Stimulated activated CD4-positive, alpha-beta T cell treated with anti-CD3 and anti-CD28 coated beads, Interleukin-4, amount 100 ng/mL, for 1 hour (primary cell): ENCODE data around the gene IMMP1L.

Source experiments
- DNase-seq: peaks from one replicate; pipeline ENCODE4 v3.0.0-alpha.2; 2020

IMMP1L gene

DNA sequence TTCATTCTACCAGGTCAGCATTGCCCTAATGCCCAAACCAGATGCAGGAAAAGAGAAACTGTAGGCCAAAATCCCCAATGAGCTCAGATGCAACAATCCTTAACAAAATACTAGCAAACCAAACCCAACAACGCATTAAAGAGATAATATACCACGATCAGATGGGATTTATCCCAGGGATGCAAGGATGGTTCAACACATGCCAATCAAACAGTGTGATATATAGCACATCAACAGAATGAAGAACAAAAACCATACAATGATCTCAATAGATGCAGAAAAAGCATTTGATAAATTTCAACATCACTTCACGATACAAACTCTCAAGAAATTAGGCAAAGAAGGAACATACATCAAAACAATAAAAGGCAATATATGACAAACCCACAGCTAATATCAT is 45.0 kb downstream of the IMMP1L start:
- DNase-seq, result no peak

DNA sequence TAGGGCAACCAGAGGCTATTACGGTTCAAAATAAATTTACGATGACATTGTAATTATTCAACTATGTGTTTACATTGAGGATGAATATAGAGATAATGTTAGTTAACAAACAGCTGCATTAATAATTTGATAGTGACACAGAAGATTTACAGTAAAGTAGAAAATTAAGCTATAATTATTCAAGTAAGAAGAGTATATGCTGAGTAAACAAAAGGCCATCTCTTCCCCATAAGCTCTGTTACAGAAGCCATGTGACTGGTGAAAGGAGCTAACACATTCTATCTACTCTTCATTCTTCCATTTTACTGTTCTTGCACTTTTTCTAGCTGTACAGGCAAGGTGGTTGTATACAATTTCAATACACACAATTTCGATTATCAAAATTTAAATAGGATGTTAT is 54.2 kb downstream of the IMMP1L start:
- DNase-seq, result no peak

DNA sequence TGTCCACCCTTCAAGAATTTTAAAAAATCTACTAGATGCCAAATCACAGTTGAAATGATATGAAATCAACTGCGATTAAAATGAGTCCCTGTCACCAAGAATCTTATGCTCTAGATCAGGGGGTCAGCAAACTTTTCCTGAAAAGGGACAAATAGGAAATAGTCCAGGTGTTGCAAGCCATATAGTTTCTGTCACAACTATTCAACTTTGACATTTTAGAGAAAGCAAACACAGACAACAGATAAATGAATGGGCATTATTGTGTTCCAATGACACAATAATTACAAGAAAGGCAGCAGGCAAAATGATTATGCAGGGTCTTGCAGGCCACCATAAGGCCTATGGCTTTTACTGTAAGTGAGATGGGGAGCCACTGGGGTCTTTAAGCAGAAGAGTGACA is 58.6 kb downstream of the IMMP1L start:
- no peak for DNase-seq

- no peak for DNase-seq
These were observed 60.4 kb downstream of the IMMP1L start for GRCh38 chr11:31449040-31449439.

DNA sequence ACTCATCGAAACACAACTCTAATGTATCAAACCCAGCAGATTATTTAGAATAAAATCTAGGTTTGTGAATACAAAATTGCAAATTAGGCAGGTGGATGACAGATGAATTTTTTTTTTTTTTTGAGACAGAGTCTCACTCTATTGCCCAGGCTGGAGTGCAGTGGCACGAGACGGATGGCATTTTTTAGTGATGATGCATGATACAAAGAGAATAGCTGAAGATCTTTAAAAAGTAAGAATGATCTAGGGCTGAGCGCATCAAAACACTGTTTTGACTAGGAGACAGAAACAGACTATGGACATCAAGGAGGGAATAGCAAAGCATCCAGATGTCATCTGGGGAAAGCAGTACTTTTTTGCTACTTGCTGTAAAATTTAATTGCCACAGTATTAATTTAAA is 63.8 kb downstream of the IMMP1L start:
- no peak for DNase-seq

DNA sequence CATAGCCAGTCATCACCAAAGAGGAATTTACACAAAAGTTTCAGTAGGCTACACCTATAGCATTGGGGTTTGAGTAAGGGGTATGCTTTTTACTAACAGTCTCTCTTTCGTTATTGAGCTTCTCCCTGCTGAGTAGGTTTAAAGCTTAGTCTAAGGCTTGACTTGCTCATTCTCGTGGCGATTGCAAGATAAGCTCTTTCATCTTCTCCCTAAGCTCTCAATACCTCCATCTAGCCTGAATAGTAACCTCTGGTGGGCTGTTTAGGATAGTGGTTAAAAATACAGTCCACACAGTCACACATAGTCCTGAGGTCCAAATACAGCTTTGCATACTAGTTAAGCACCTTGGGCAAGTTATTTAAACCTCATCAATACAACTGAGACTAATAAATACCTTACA is 65.6 kb downstream of the IMMP1L start:
- no peak for DNase-seq

GRCh38 chr11:31442086-31442485 is 67.3 kb downstream of the IMMP1L start:
- no peak for DNase-seq

DNA sequence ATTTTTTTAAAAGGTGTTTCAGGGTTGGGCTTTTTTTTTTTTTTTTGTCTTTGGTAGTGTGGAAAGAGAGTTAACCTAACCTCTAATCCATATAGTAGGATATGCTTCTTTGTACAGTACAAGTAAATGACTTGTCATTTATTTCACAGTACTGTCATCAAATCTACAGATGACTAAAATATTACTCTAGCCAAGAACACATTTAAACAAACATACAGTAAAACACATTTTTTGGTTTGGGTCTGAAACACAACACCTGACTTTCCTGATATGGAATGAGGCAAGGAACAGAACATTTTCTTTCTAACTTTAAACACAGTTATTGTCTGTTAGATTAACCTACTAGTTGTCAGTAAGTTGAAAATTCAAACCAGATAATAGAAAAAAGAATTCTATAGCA is 68.1 kb downstream of the IMMP1L start:
- DNase-seq, result no peak

- DNase-seq, result no peak
These were observed 71.5 kb downstream of the IMMP1L start for GRCh38 chr11:31437742-31438435.

DNA sequence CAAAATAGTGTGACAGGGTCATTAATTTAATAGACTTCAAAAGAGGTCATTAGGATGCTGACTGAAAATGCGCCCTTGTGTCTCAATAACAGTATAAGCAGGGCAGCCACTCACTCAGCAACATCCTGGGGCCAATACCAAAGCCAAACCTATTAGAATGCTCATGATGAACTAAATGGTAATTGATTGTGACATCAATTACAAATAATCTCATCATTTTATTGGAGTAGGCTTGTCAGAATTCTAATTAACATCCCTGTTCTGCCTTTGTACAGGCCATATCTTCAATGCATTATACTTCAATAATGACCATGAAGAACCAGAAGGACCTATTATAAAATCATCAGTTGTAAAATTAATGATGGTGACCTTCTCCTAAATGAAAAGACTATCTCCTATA is 75.6 kb downstream of the IMMP1L start:
- no peak for DNase-seq

DNA sequence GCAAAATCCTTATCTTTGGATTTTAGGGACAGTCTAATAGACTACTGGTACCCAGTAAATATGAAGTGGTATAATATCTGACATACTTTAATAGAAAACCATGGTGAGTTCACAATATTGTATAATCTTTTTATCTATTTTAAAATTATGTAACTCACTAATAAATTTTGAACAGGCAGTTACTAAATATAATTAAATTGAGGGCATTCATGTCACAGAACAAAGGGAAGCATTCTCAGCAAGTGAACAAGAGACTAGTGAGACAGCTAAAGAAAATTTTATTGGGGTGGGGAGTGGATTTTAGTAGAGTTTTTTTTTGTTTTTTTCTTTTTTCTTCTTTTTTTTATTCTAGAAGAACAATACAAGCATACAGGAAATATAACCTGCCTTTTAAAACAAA is 84.8 kb downstream of the IMMP1L start:
- DNase-seq, result no peak

GRCh38 chr11:31422703-31423102 is 86.7 kb downstream of the IMMP1L start:
- DNase-seq, result no peak

DNA sequence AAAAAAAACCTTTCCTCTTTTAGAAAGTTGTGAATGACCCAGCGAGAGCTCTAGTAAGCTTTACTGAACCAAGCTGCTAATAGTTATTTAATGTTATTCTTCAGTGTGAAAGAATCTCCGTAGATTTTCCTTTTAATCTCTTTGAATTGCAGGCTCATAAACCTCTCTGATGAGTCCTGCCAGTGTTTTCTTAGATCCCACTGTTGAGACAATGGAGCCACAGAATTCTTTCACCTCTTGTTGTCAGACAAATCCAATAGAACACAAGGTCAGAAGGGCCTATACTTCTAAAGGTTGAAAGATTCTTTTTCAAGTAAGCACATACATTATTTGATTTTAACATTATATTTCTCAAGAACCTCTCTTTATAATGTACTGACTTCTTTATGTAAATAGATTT is 87.6 kb downstream of the IMMP1L start:
- no peak for DNase-seq

GRCh38 chr11:31419669-31420068 is 89.8 kb downstream of the IMMP1L start:
- DNase-seq, result no peak

DNA sequence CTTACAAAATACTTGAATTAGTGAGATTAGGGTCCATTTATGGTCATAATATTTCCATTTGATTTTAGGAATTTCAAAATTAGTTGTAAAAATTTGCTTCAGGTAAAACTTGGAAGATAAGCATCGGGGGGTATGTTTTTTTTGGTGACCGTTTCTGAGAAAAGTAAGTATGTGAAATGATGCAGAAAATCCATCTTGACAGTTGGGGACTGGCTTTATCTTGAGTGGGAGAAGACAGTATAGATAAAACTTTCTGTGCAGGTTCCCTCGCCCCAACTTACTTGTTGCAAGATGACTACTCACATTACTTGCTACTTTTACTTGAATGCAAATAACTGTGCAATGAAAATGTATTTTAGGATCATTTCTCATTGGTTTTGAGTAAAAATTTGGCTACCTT is 90.3 kb downstream of the IMMP1L start:
- DNase-seq, result no peak

GRCh38 chr11:31417816-31418215 is 91.6 kb downstream of the IMMP1L start:
- DNase-seq, result no peak

GRCh38 chr11:31417357-31417756 is 92.1 kb downstream of the IMMP1L start:
- DNase-seq, result no peak

DNA sequence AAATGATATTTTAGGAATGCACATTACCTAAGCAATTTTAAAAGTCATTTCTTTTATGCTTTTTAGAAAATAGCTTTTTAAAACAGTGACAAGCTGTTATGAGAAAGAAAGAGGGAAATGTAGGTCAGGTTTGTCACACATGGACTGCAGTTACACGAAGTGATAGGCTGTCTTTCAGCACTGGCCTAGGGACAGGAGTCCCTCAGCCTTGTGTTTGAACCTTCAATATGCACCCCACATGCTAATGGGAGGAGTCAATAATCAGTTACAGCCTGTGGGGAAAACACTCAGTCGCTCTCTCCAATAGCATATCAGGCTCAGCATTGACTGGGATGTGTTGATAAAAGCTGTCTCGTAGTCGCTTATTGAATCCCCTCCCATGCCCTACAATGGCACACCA is 94.0 kb downstream of the IMMP1L start:
- DNase-seq, result no peak

- DNase-seq, result no peak
These were observed 95.1 kb downstream of the IMMP1L start for GRCh38 chr11:31414338-31414737.

- DNase-seq, result no peak
These were observed 96.5 kb downstream of the IMMP1L start for GRCh38 chr11:31412946-31413345.

- no peak for DNase-seq
These were observed 101.2 kb downstream of the IMMP1L start for GRCh38 chr11:31408201-31408600.

GRCh38 chr11:31404614-31405013 is 104.8 kb downstream of the IMMP1L start:
- DNase-seq, result no peak

DNA sequence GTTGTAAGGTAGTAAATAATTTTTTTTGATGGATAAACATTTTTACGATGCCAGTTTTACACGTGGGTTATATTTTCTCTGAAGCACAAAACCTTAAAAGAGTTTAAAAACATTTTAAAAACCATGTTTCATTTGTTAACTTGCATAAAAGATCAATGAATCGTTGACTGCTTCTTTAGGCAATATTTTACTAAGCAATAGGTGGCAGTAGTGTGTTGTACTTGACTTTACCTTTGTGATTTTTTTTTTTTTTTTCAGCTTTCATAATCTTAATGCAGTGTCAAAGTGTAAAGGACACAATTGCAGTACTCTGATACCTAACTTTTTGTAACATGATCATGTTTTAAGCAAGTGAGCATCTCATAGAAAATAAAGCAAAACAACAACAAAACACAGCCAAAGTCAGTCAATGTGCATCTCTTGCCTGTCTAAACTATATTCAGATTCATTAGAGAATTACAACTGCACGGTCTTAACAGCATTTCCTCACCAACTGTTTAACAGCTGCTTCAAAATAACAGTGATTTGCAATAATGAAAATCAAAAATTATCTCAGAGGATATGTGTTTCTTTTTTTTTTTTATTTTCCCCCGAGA is 112.1 kb downstream of the IMMP1L start:
- no peak for DNase-seq

DNA sequence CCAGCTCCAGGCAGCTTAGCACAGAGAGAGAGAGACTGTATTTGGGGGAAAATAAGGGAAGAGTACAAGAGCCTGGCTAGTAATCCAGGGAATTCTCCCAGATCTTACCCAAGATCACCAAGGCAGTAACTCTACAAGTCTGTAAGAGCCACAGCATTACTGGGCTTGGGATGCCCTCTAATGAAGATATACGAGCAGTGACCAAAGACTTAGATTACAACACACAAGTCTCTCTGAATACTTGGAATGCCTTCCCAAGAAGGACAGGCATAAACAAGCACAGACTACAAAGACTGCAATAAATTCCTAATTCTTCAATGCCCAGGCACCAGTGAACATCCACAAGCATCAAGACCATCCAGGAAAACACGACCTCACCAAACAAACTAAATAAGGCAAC is 122.0 kb downstream of the IMMP1L start:
- DNase-seq, result no peak

DNA sequence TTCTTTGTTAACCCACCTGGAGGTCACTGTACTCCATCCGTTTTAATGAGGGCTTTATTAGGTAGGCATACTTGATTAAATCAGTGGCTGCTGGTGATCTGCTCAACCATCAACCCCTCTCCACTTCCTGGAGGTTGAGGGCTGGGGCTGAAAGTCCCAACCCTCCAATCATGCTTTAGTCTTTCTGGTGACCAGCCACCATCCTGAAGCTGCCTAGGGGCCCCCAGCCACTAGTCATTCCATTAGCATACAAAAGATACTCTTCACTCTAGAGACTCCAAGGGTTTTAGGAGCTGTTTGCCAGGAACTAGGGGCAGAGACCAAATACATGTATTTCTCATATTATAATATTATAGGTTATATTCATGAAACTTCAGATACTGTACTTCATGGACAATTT is 126.3 kb downstream of the IMMP1L start:
- DNase-seq, result no peak
